H9 (cell line): ENCODE results near the gene IL17A. TPM values are rescaled to one million over a fixed set of nuclear protein-coding genes. Genes with fewer than 3 reads are reported as not detected.

ENCODE experiments used
- DNase-seq: peaks from one replicate; pipeline ENCODE4 v3.0.0-alpha.2; 2017
- H2AFZ ChIP-seq: one replicate; pipeline ENCODE4 v1.6.1; 2013; ENCODE audit warnings: mild to moderate bottlenecking, low read length, control low read depth, moderate library complexity
- H2AK5ac ChIP-seq: 2 replicates; pipeline ENCODE4 v1.6.1; 2013; ENCODE audit warnings: low read length, control low read depth, mixed read lengths; ENCODE audit not compliant: insufficient read length
- H2BK120ac ChIP-seq: one replicate; pipeline ENCODE4 v1.6.1; 2013; ENCODE audit warnings: low read depth, mild to moderate bottlenecking, low read length, control low read depth, inconsistent platforms; ENCODE audit not compliant: poor library complexity, severe bottlenecking
- H2BK12ac ChIP-seq: 2 replicates; pipeline ENCODE4 v1.6.1; 2013; ENCODE audit warnings: low read length, control low read depth, mixed read lengths, low read depth; ENCODE audit not compliant: insufficient read length
- H2BK15ac ChIP-seq: 2 replicates; pipeline ENCODE4 v1.6.1; 2013; ENCODE audit warnings: low read depth, low read length, control low read depth
- H2BK20ac ChIP-seq: one replicate; pipeline ENCODE4 v1.6.1; 2013; ENCODE audit warnings: low read depth, mild to moderate bottlenecking, low read length, control low read depth, inconsistent platforms; ENCODE audit not compliant: poor library complexity, severe bottlenecking
- H2BK5ac ChIP-seq: 2 replicates; pipeline ENCODE4 v1.6.1; 2013; ENCODE audit warnings: low read length, control low read depth, mixed read lengths; ENCODE audit not compliant: insufficient read length
- H3K14ac ChIP-seq: 2 replicates; pipeline ENCODE4 v1.6.1; 2013; ENCODE audit warnings: low read length, control low read depth; ENCODE audit not compliant: insufficient read depth
- H3K18ac ChIP-seq: 2 replicates; pipeline ENCODE4 v1.6.1; 2013; ENCODE audit warnings: low read depth, mild to moderate bottlenecking, mixed read lengths, low read length, control low read depth; ENCODE audit not compliant: insufficient read length
- H3K23ac ChIP-seq: 2 replicates; pipeline ENCODE4 v1.6.1; 2013; ENCODE audit warnings: low read length, control low read depth, mixed read lengths, low read depth; ENCODE audit not compliant: insufficient read length
- H3K23me2 ChIP-seq: 2 replicates; pipeline ENCODE4 v1.6.1; 2013; ENCODE audit warnings: low read depth, mild to moderate bottlenecking, mixed read lengths, low read length, control low read depth; ENCODE audit not compliant: insufficient read length, poor library complexity, severe bottlenecking
- H3K27ac ChIP-seq: 2 replicates; pipeline ENCODE4 v1.5.1; 2013; ENCODE audit warnings: low read length, control low read depth, mixed read lengths, low read depth; ENCODE audit not compliant: insufficient read length
- H3K27me3 ChIP-seq: 2 replicates; pipeline ENCODE4 v1.6.1; 2013; ENCODE audit warnings: low read length, control low read depth, inconsistent platforms; ENCODE audit not compliant: insufficient read depth
- H3K4ac ChIP-seq: 2 replicates; pipeline ENCODE4 v1.6.1; 2013; ENCODE audit warnings: low read depth, mild to moderate bottlenecking, control low read depth, inconsistent platforms, low read length, moderate library complexity
- H3K4me1 ChIP-seq: 2 replicates; pipeline ENCODE4 v1.6.1; 2013; ENCODE audit warnings: low read length, control low read depth, inconsistent platforms; ENCODE audit not compliant: insufficient read depth
- H3K4me2 ChIP-seq: 2 replicates; pipeline ENCODE4 v1.6.1; 2013; ENCODE audit warnings: low read length, control low read depth, mixed read lengths; ENCODE audit not compliant: insufficient read length, insufficient read depth
- H3K56ac ChIP-seq: 2 replicates; pipeline ENCODE4 v1.6.1; 2013; ENCODE audit warnings: low read depth, mild to moderate bottlenecking, mixed read lengths, low read length, control low read depth; ENCODE audit not compliant: insufficient read length
- H3K79me1 ChIP-seq: 2 replicates; pipeline ENCODE4 v1.6.1; 2013; ENCODE audit warnings: low read depth, mild to moderate bottlenecking, moderate library complexity, low read length, control low read depth, inconsistent platforms; ENCODE audit not compliant: insufficient read depth, poor library complexity, severe bottlenecking
- H3K79me2 ChIP-seq: 2 replicates; pipeline ENCODE4 v1.6.1; 2013; ENCODE audit warnings: low read length, control low read depth, inconsistent platforms; ENCODE audit not compliant: insufficient read depth
- H3K9ac ChIP-seq: 2 replicates; pipeline ENCODE4 v1.6.1; 2013; ENCODE audit warnings: low read length, control low read depth, mixed read lengths; ENCODE audit not compliant: insufficient read length; ENCODE audit errors: extremely low read depth
- H3K9me3 ChIP-seq: one replicate; pipeline ENCODE4 v1.6.1; 2013; ENCODE audit warnings: low read depth, low read length, inconsistent platforms; ENCODE audit not compliant: control insufficient read depth
- H3T11ph ChIP-seq: one replicate; pipeline ENCODE4 v1.6.1; 2013; ENCODE audit warnings: mild to moderate bottlenecking, low read length, control low read depth, inconsistent platforms
- H4K20me1 ChIP-seq: one replicate; pipeline ENCODE4 v1.6.1; 2013; ENCODE audit not compliant: control insufficient read depth, insufficient read length, insufficient read depth
- H4K5ac ChIP-seq: 2 replicates; pipeline ENCODE4 v1.6.1; 2013; ENCODE audit warnings: low read depth, mild to moderate bottlenecking, mixed read lengths, low read length, control low read depth; ENCODE audit not compliant: insufficient read length
- H4K8ac ChIP-seq: replicated peaks from 2 replicates; pipeline ENCODE4 v1.6.1; 2013; ENCODE audit warnings: low read length, control low read depth, mixed read lengths, low read depth; ENCODE audit not compliant: insufficient read length
- H4K91ac ChIP-seq: 2 replicates; pipeline ENCODE4 v1.6.1; 2013; ENCODE audit warnings: low read depth, mild to moderate bottlenecking, moderate library complexity, mixed read lengths, low read length, control low read depth; ENCODE audit not compliant: insufficient read length
- H3K27ac Mint-ChIP-seq, 3 experiments: 2 replicates in 2 of 3; 3 replicates in 1 of 3; pipeline ENCODE4 v1.8.0; 2020 to 2021; ENCODE audit warnings: mixed read lengths in 3 of 3, mild to moderate bottlenecking in 1 of 3, moderate library complexity in 1 of 3
- H3K27me3 Mint-ChIP-seq: 2 replicates; pipeline ENCODE4 v1.8.0; 2021; ENCODE audit warnings: low read depth, mild to moderate bottlenecking, moderate library complexity, mixed read lengths
- H3K36me3 Mint-ChIP-seq, 3 experiments: 2 replicates in 2 of 3; 3 replicates in 1 of 3; pipeline ENCODE4 v1.8.0; 2020 to 2021; ENCODE audit warnings: low read depth in 3 of 3, mixed read lengths in 3 of 3; ENCODE audit not compliant: insufficient read depth in 1 of 3
- H3K4me1 Mint-ChIP-seq, 2 experiments: 2 replicates each; pipeline ENCODE4 v1.8.0; 2020; ENCODE audit warnings: mixed read lengths in 2 of 2
- H3K4me3 Mint-ChIP-seq, 2 experiments: 2 replicates in 1 of 2; 3 replicates in 1 of 2; pipeline ENCODE4 v1.8.0; 2020 to 2021; ENCODE audit warnings: mild to moderate bottlenecking in 2 of 2, mixed read lengths in 2 of 2, moderate library complexity in 1 of 2
- H3K9me3 Mint-ChIP-seq, 2 experiments: 2 replicates in 1 of 2; 3 replicates in 1 of 2; pipeline ENCODE4 v1.8.0; 2020; ENCODE audit warnings: mild to moderate bottlenecking in 2 of 2, mixed read lengths in 2 of 2, moderate library complexity in 1 of 2
- WGBS: extraction: QIAGEN DNeasy Blood & Tissue Kit; methylation state at CpG from one replicate; pipeline ENCODE4 v1.1.7; 2013; ENCODE audit warnings: missing lambda C conversion rate, low lambda C conversion rate, mixed read lengths; ENCODE audit not compliant: insufficient read length; ENCODE audit errors: extremely low coverage; 5-methylcytosine and 5-hydroxymethylcytosine counted together
- total RNA-seq: library from RNA; stranded (reverse); gene quantifications from 2 replicates; pipeline ENCODE4 v1.2.1, GENCODE V29; 2021
- TF ChIP-seq, protein P1 (sequence below): fragments of 200-600 bp; sonication (generic); conservative IDR thresholded peaks from 3 replicates; pipeline ENCODE4 v1.8.0; 2021; ENCODE audit warnings: antibody characterized with exemption, mild to moderate bottlenecking

The IL17A gene
- total RNA-seq, 1 experiment from 2014 or later: not detected

DNA sequence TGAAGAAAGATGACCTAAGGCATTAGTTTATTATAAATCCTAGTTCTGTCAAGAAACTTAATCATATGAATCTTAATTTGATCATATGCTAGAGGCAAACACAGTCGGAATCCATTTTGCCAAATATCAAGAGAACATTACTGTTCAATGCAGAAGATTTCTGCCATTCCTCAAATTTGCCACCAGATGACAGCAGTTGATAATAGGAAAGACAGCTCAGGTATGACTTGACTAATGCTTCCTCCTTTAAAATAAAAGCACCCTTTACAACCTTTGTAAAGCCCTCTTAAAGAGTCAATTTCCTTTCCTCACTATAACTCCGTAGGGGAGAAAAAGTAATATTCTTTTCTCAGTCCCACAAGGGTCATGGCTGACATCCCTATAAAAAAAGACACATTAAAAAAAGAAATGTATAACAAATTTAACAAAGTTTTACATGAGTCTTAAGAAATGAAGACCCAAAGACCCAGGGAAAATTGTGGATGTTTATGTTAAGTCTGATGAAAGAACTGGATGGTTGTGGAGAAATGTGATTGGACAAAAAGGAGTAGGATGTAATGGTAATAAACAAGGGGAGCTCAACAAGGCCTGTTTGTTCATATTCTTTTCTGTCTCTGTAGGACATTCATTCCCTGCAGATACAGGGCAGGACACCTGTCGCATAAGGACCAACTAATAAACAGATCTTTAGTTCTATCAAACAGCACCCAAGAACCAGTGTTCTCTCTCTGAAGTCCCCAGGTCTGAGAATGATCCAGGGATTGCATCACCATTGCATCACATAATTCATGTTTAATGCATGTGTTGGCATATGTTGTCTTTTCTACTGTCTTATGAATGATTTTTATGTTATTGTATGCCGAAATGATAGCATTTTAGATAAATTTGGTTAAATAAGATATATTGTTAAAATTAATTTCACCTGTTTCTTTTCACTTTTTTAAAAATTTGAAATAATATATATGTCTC is 23.0 kb upstream of the IL17A start:
- H3K9ac ChIP-seq: no peak overlapping the region
- no peak overlapping the region for H2BK120ac ChIP-seq
- no peak overlapping the region for H2BK12ac ChIP-seq
- TF ChIP-seq, protein P1, sequence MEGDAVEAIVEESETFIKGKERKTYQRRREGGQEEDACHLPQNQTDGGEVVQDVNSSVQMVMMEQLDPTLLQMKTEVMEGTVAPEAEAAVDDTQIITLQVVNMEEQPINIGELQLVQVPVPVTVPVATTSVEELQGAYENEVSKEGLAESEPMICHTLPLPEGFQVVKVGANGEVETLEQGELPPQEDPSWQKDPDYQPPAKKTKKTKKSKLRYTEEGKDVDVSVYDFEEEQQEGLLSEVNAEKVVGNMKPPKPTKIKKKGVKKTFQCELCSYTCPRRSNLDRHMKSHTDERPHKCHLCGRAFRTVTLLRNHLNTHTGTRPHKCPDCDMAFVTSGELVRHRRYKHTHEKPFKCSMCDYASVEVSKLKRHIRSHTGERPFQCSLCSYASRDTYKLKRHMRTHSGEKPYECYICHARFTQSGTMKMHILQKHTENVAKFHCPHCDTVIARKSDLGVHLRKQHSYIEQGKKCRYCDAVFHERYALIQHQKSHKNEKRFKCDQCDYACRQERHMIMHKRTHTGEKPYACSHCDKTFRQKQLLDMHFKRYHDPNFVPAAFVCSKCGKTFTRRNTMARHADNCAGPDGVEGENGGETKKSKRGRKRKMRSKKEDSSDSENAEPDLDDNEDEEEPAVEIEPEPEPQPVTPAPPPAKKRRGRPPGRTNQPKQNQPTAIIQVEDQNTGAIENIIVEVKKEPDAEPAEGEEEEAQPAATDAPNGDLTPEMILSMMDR: peak; percentile 84
- no peak overlapping the region for H2BK15ac ChIP-seq
- peaks cover 0 to 9% of the 10 kb centered on the region in 2 experiments; a peak in 2 of 4 replicates for H3K4me1 Mint-ChIP-seq
- no peak overlapping the region for H3T11ph ChIP-seq
- H3K9me3 ChIP-seq: no peaks in the 10 kb centered on the region
- no peak overlapping the region for H3K4me2 ChIP-seq
- peaks cover 2 to 17% (median 14%) of the 10 kb centered on the region in 3 experiments for H3K36me3 Mint-ChIP-seq
- H4K20me1 ChIP-seq: no peaks in the 10 kb centered on the region
- no peaks in the 10 kb centered on the region for H3K79me1 ChIP-seq
- no peak overlapping the region for H3K18ac ChIP-seq
- DNase-seq: no peak
- H3K27me3 Mint-ChIP-seq: no peaks in the 10 kb centered on the region
- H3K4ac ChIP-seq: no peak overlapping the region
- H3K27ac Mint-ChIP-seq: no peak overlapping the region
- H3K4me3 Mint-ChIP-seq: no peak overlapping the region
- no peak overlapping the region for H4K8ac ChIP-seq
- no peak overlapping the region for H2BK5ac ChIP-seq
- no peaks in the 10 kb centered on the region for H3K27me3 ChIP-seq
- H3K23ac ChIP-seq: no peak overlapping the region
- peaks cover 20 to 24% of the 10 kb centered on the region in 2 experiments for H3K9me3 Mint-ChIP-seq
- H3K56ac ChIP-seq: no peak overlapping the region
- no peaks in the 10 kb centered on the region for H3K4me1 ChIP-seq
- no peak overlapping the region for H2AFZ ChIP-seq
- no peak overlapping the region for H2BK20ac ChIP-seq
- H4K91ac ChIP-seq: no peak overlapping the region
- no CpG with 5 or more reads among the region's 4 CpGs for WGBS
- H3K79me2 ChIP-seq: no peaks in the 10 kb centered on the region
- no peak overlapping the region for H4K5ac ChIP-seq
- no peaks in the 10 kb centered on the region for H3K23me2 ChIP-seq
- H3K14ac ChIP-seq: no peak overlapping the region
- no peak overlapping the region for H3K27ac ChIP-seq
- no peak overlapping the region for H2AK5ac ChIP-seq
